HepG2 (cell line): ENCODE data around the gene SV2B. TPM values are rescaled to one million over a fixed set of nuclear protein-coding genes. Genes with fewer than 3 reads are reported as not detected.

Experiments used
- ATAC-seq: fragments of 200-7000 bp; cut with Tn5 transposase; 3 replicates; pipeline ENCODE4 v1.9.1; 2020; ENCODE audit warnings: mild to moderate bottlenecking, moderate library complexity
- BruUV-seq: library from RNA; stranded (reverse); fragments of 400-500 nt; replicated peaks from 2 replicates; lab custom pipeline; 2021; lab: Mats Ljungman, UMichigan
- CTCF ChIA-PET: fragments of 300-600 bp; formaldehyde crosslinking; extraction: SDS; loops from one replicate; lab custom pipeline; 2021; ENCODE audit warnings: low total read pairs, inconsistent platforms, low intra/inter-chr PET ratio; lab: Yijun Ruan, JAX
- POLR2A ChIA-PET: fragments of 350-600 bp; sonication (Branson Sonifier 250); formaldehyde crosslinking; loops from one replicate; lab custom pipeline; 2020; ENCODE audit warnings: antibody characterized with exemption, inconsistent platforms; lab: Yijun Ruan, JAX
- DNase-seq: peaks from one replicate; pipeline ENCODE4 v3.0.0-alpha.2; 2015; ENCODE audit warnings: low spot score
- FAIRE-seq: peaks from 3 replicates; lab custom pipeline; 2011; peaks lifted over from hg19 to GRCh38; lab: Jason Lieb, UNC
- H2AFZ ChIP-seq: one replicate; pipeline ENCODE4 v1.6.1; 2011; ENCODE audit warnings: low read length, inconsistent platforms
- H3K27ac ChIP-seq: fragments of 300-600 bp; 3 replicates; pipeline ENCODE4 v1.8.0; 2011; ENCODE audit warnings: mixed run types, mild to moderate bottlenecking, mixed read lengths, low read length, inconsistent platforms; ENCODE audit not compliant: insufficient read depth; ENCODE audit errors: extremely low read length
- H3K27me3 ChIP-seq, 2 experiments: fragments of 200-600 bp in 1 of 2; 2 replicates in 1 of 2; 3 replicates in 1 of 2; pipeline versions ENCODE4 v1.6.0 to v1.8.0; 2011; ENCODE audit warnings: low read length in 2 of 2, mild to moderate bottlenecking in 2 of 2, moderate library complexity in 2 of 2, inconsistent platforms in 1 of 2; ENCODE audit not compliant: insufficient read depth in 2 of 2, control insufficient read depth in 1 of 2
- H3K36me3 ChIP-seq, 2 experiments: fragments of 200-600 bp in 1 of 2; replicated peaks in 1 of 2; 2 replicates in 1 of 2; 3 replicates in 1 of 2; pipeline versions ENCODE4 v1.5.1 to v1.8.0; 2011; ENCODE audit warnings: low read length in 2 of 2, inconsistent platforms in 1 of 2; ENCODE audit not compliant: insufficient read depth in 2 of 2, control insufficient read depth in 1 of 2
- H3K4me1 ChIP-seq: 2 replicates; pipeline ENCODE4 v1.5.1; 2012; ENCODE audit warnings: low read length, inconsistent platforms; ENCODE audit not compliant: insufficient read depth
- H3K4me2 ChIP-seq: 2 replicates; pipeline ENCODE4 v1.6.0; 2011; ENCODE audit warnings: low read depth, low read length, inconsistent platforms
- H3K4me3 ChIP-seq, 3 experiments: fragments of 200-600 bp in 1 of 3; sonication (generic), shearing (Covaris generic) in 1 of 3; replicated peaks in 1 of 3; 2 replicates each; pipeline ENCODE4 v1.5.1; 2011 to 2016; ENCODE audit warnings: low read length in 3 of 3, inconsistent platforms in 2 of 3, low read depth in 2 of 3, mild to moderate bottlenecking in 2 of 3, control low read depth in 1 of 3, mixed read lengths in 1 of 3; ENCODE audit not compliant: insufficient read depth in 1 of 3
- H3K79me2 ChIP-seq: one replicate; pipeline ENCODE4 v1.6.1; 2011; ENCODE audit warnings: low read length, inconsistent platforms; ENCODE audit not compliant: insufficient read depth
- H3K9ac ChIP-seq: 2 replicates; pipeline ENCODE4 v1.6.0; 2011; ENCODE audit warnings: mild to moderate bottlenecking, low read depth, low read length, inconsistent platforms; ENCODE audit not compliant: insufficient read depth
- H3K9me3 ChIP-seq: 2 replicates; pipeline ENCODE4 v1.5.1; 2012; ENCODE audit warnings: mild to moderate bottlenecking, low read length
- H4K20me1 ChIP-seq: 2 replicates; pipeline ENCODE4 v1.6.0; 2011; ENCODE audit warnings: inconsistent platforms, mild to moderate bottlenecking, low read length, moderate library complexity; ENCODE audit not compliant: insufficient read depth
- FOXM1 ChIP-seq: sonication (generic); formaldehyde crosslinking; IDR thresholded peaks from 2 replicates; pipeline ENCODE4 v1.5.0; 2020; ENCODE audit warnings: missing genetic modification reagents
- HNF4G ChIP-seq, 2 experiments: sonication (generic) in 1 of 2; formaldehyde crosslinking in 1 of 2; IDR thresholded peaks; 2 replicates each; pipeline versions ENCODE4 v1.4.0 to v1.6.1; 2011 to 2020; ENCODE audit warnings: borderline replicate concordance in 2 of 2, low read depth in 2 of 2, mild to moderate bottlenecking in 2 of 2, low read length in 1 of 2, missing genetic modification reagents in 1 of 2, moderate library complexity in 1 of 2
- KDM5A ChIP-seq: fragments of 200-600 bp; sonication (generic); IDR thresholded peaks from 2 replicates; pipeline ENCODE4 v1.7.0; 2018; ENCODE audit warnings: antibody characterized with exemption, mild to moderate bottlenecking, low read length, borderline replicate concordance
- PRMT3 ChIP-seq: sonication (generic); formaldehyde crosslinking; IDR thresholded peaks from 2 replicates; pipeline ENCODE4 v1.8.1; 2022; ENCODE audit warnings: low read depth, mild to moderate bottlenecking, moderate library complexity, missing genetic modification reagents, borderline replicate concordance
- TBP ChIP-seq: sonication (generic); formaldehyde crosslinking; IDR thresholded peaks from 2 replicates; pipeline ENCODE4 v1.5.0; 2020; ENCODE audit warnings: missing genetic modification reagents
- ZNF12 ChIP-seq: sonication (generic); formaldehyde crosslinking; IDR thresholded peaks from 2 replicates; pipeline ENCODE4 v1.5.0; 2020; ENCODE audit warnings: missing genetic modification reagents
- ZNF180 ChIP-seq: sonication (generic); formaldehyde crosslinking; IDR thresholded peaks from 2 replicates; pipeline ENCODE4 v1.4.0; 2020; ENCODE audit warnings: low read depth, missing genetic modification reagents, borderline replicate concordance
- ZNF441 ChIP-seq: sonication (generic); formaldehyde crosslinking; IDR thresholded peaks from 2 replicates; pipeline ENCODE4 v1.7.0; 2021; ENCODE audit warnings: missing genetic modification reagents, borderline replicate concordance
- ZNF773 ChIP-seq: sonication (generic); formaldehyde crosslinking; IDR thresholded peaks from 2 replicates; pipeline ENCODE4 v1.4.0; 2020; ENCODE audit warnings: missing genetic modification reagents, borderline replicate concordance
- ZNF841 ChIP-seq: sonication (generic); formaldehyde crosslinking; IDR thresholded peaks from 2 replicates; pipeline ENCODE4 v1.8.1; 2023; ENCODE audit warnings: missing genetic modification reagents, borderline replicate concordance
- WGBS: methylation state at CpG from one replicate; pipeline ENCODE4 v1.1.6; 2017; ENCODE audit warnings: low lambda C conversion rate; 5-methylcytosine and 5-hydroxymethylcytosine counted together
- in situ Hi-C: cut with HindIII; loops from 2 replicates; pipeline ENCODE4 v1.10.0; 2017; ENCODE audit warnings: low pct_unique_long_range_greater_than_20kb; ENCODE audit not compliant: extremely low pct_ligation_motif_present
- intact Hi-C: fragments of 100-400 bp; cut with micrococcal nuclease; formaldehyde crosslinking; loops from one replicate; pipeline ENCODE4 v1.10.0; 2022; ENCODE audit not compliant: unreplicated experiment
- polyA plus RNA-seq, 8 experiments: library from polyadenylated mRNA; depleted of rRNA in 3 of 8; stranded (reverse) in 7 of 8; unstranded in 1 of 8; fragments of >200 nt; fragmentation: Illumina TruSeq in 4 of 8; extraction: Trizol in 4 of 8; gene quantifications; 2 replicates each; pipeline versions ENCODE4 v1.2.1 to v1.2.3, GENCODE V29; 2011 to 2016; ENCODE audit warnings: low read depth in 4 of 8, missing spikeins in 1 of 8, mixed read lengths in 1 of 8; ENCODE audit not compliant: insufficient read depth in 1 of 8
- total RNA-seq, 5 experiments: library from RNA; depleted of rRNA; stranded (reverse); fragments of >200 nt; fragmentation: Illumina TruSeq; extraction: Trizol; gene quantifications; 2 replicates each; pipeline ENCODE4 v1.2.3, GENCODE V29; 2016; ENCODE audit warnings: low read depth in 1 of 5
- TF ChIP-seq, protein P1 (sequence below): sonication (generic); formaldehyde crosslinking; IDR thresholded peaks from 2 replicates; pipeline ENCODE4 v1.8.0; 2022; ENCODE audit warnings: mild to moderate bottlenecking, missing genetic modification reagents, borderline replicate concordance
- TF ChIP-seq, protein P2 (sequence below): sonication (generic); formaldehyde crosslinking; IDR thresholded peaks from 2 replicates; pipeline ENCODE4 v1.8.0; 2022; ENCODE audit warnings: missing genetic modification reagents, low read depth, mild to moderate bottlenecking, borderline replicate concordance
- TF ChIP-seq, protein P3 (sequence below): sonication (generic); formaldehyde crosslinking; IDR thresholded peaks from 2 replicates; pipeline ENCODE4 v1.9.0; 2021; ENCODE audit warnings: missing genetic modification reagents, mild to moderate bottlenecking, borderline replicate concordance
- TF ChIP-seq, protein P4 (sequence below): sonication (generic); formaldehyde crosslinking; IDR thresholded peaks from 2 replicates; pipeline ENCODE4 v1.4.0; 2020; ENCODE audit warnings: missing genetic modification reagents, borderline replicate concordance

The SV2B gene
- total and polyA plus RNA-seq, 2 of the 13 experiments (the other 11 are each of a cell fraction or from before 2014, with no cell fraction given): not detected

DNA sequence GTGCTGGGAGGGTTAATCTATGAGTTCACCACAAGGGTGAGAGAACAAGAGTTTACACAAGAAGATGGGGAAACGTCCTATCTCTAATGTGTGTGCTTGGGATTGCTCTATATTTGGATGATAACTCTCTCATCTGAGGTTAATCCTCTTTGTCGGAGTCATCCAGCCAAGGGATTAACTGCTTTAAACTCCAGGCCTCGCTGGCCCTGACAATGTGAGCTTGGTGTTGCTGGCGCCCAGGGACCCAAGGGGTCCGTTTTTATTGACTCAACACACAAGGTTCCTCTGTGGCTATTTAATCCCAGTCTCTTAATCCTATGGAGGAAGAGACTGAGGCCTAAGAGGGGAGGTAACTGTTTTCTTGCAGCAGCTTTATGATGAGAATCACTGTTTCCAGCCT lies 14.2 kb downstream of the SV2B start:
- Histone ChIP-seq H3K4me1 (no peaks in the 10 kb centered on the region), H2AFZ (no peak overlapping the region), H3K27ac (no peak overlapping the region), H3K9ac (no peak overlapping the region), H3K4me3 (no peak overlapping the region), H3K9me3 (no peaks in the 10 kb centered on the region), H3K36me3 (no peaks in the 10 kb centered on the region), H3K4me2 (no peak overlapping the region), H3K79me2 (no peaks in the 10 kb centered on the region), H3K27me3 (peaks cover under 1 to 3% of the 10 kb centered on the region in 2 experiments; a peak in 1 of 5 replicates), H4K20me1 (no peaks in the 10 kb centered on the region)
- ATAC-seq (no peak), FAIRE-seq (no peak), DNase-seq (no peak)
- in situ Hi-C loops (no loop called here), intact Hi-C loops (no loop called here)
- no TSS peak for BruUV-seq
- CTCF ChIA-PET: no interaction called here
- no peak for TF ChIP-seq ZNF441 (CRISPR knock-in tag)
- no peak for TF ChIP-seq ZNF12 (CRISPR knock-in tag)
- TF ChIP-seq, protein P1, sequence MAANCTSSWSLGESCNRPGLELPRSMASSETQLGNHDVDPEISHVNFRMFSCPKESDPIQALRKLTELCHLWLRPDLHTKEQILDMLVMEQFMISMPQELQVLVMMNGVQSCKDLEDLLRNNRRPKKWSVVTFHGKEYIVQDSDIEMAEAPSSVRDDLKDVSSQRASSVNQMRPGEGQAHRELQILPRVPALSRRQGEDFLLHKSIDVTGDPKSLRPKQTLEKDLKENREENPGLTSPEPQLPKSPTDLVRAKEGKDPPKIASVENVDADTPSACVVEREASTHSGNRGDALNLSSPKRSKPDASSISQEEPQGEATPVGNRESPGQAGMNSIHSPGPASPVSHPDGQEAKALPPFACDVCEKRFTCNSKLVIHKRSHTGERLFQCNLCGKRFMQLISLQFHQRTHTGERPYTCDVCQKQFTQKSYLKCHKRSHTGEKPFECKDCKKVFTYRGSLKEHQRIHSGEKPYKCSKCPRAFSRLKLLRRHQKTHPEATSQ (CRISPR knock-in tag): no peak
- TF ChIP-seq, protein P2, sequence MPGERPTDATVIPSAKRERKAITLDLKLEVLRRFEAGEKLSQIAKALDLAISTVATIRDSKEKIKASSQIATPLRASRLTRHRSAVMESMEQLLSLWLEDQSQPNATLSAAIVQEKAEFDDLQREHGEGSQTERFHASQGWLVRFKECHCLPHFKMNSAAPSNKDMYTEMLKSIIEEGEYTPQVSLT (CRISPR knock-in tag): no peak
- TF ChIP-seq, protein P3, sequence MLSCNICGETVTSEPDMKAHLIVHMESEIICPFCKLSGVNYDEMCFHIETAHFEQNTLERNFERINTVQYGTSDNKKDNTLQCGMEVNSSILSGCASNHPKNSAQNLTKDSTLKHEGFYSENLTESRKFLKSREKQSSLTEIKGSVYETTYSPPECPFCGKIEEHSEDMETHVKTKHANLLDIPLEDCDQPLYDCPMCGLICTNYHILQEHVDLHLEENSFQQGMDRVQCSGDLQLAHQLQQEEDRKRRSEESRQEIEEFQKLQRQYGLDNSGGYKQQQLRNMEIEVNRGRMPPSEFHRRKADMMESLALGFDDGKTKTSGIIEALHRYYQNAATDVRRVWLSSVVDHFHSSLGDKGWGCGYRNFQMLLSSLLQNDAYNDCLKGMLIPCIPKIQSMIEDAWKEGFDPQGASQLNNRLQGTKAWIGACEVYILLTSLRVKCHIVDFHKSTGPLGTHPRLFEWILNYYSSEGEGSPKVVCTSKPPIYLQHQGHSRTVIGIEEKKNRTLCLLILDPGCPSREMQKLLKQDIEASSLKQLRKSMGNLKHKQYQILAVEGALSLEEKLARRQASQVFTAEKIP (CRISPR knock-in tag): no peak
- no peak for TF ChIP-seq TBP (CRISPR knock-in tag)
- TF ChIP-seq PRMT3 (CRISPR knock-in tag): no peak
- no peak for TF ChIP-seq HNF4G (IDR thresholded peaks at IDR 0.05; ENCODE audit: borderline replicate concordance, low read depth, low read length)
- no peak for TF ChIP-seq HNF4G (CRISPR knock-in tag; IDR thresholded peaks at IDR 0.05; ENCODE audit: borderline replicate concordance, low read depth)
- no peak for TF ChIP-seq ZNF841 (CRISPR knock-in tag)
- no peak for TF ChIP-seq KDM5A
- no peak for TF ChIP-seq ZNF773
- TF ChIP-seq FOXM1 (CRISPR knock-in tag): no peak
- TF ChIP-seq ZNF180 (CRISPR knock-in tag): no peak
- TF ChIP-seq, protein P4, sequence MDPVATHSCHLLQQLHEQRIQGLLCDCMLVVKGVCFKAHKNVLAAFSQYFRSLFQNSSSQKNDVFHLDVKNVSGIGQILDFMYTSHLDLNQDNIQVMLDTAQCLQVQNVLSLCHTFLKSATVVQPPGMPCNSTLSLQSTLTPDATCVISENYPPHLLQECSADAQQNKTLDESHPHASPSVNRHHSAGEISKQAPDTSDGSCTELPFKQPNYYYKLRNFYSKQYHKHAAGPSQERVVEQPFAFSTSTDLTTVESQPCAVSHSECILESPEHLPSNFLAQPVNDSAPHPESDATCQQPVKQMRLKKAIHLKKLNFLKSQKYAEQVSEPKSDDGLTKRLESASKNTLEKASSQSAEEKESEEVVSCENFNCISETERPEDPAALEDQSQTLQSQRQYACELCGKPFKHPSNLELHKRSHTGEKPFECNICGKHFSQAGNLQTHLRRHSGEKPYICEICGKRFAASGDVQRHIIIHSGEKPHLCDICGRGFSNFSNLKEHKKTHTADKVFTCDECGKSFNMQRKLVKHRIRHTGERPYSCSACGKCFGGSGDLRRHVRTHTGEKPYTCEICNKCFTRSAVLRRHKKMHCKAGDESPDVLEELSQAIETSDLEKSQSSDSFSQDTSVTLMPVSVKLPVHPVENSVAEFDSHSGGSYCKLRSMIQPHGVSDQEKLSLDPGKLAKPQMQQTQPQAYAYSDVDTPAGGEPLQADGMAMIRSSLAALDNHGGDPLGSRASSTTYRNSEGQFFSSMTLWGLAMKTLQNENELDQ (CRISPR knock-in tag): no peak
- POLR2A ChIA-PET: no interaction called here
- WGBS: 20% methylated on average over 4 of the region's 5 CpGs
